Effector memory CD8-positive, alpha-beta T cell (primary cell): ENCODE results near the gene RND3.

Experiments used
- ATAC-seq: fragments of 150-1000 bp; cut with Tn5 transposase; replicated peaks from 2 replicates; pipeline ENCODE4 v1.10.0; 2021; ENCODE audit warnings: mild to moderate bottlenecking, moderate library complexity
- DNase-seq, 3 experiments: peaks; one replicate each; pipeline ENCODE4 v3.0.0; 2021
- H3K27ac Mint-ChIP-seq, 2 donors: one replicate each; pipeline ENCODE4 v1.8.0; 2022; ENCODE audit warnings: mild to moderate bottlenecking in 2 of 2, mixed read lengths in 2 of 2, moderate library complexity in 2 of 2
- H3K27me3 Mint-ChIP-seq, 2 donors: one replicate each; pipeline ENCODE4 v1.8.0; 2022; ENCODE audit warnings: mixed read lengths in 2 of 2
- H3K36me3 Mint-ChIP-seq: one replicate; pipeline ENCODE4 v1.8.0; 2022; ENCODE audit warnings: mild to moderate bottlenecking, moderate library complexity, mixed read lengths; ENCODE audit not compliant: insufficient read depth
- H3K4me1 Mint-ChIP-seq, 2 donors: one replicate each; pipeline ENCODE4 v1.8.0; 2022; ENCODE audit warnings: low read depth in 2 of 2, mixed read lengths in 2 of 2
- H3K4me3 Mint-ChIP-seq, 2 donors: one replicate each; pipeline ENCODE4 v1.8.0; 2022; ENCODE audit warnings: mild to moderate bottlenecking in 2 of 2, mixed read lengths in 2 of 2, moderate library complexity in 2 of 2
- H3K9me3 Mint-ChIP-seq, 2 donors: one replicate each; pipeline ENCODE4 v1.8.0; 2022; ENCODE audit warnings: mixed read lengths in 2 of 2

The RND3 gene

DNA sequence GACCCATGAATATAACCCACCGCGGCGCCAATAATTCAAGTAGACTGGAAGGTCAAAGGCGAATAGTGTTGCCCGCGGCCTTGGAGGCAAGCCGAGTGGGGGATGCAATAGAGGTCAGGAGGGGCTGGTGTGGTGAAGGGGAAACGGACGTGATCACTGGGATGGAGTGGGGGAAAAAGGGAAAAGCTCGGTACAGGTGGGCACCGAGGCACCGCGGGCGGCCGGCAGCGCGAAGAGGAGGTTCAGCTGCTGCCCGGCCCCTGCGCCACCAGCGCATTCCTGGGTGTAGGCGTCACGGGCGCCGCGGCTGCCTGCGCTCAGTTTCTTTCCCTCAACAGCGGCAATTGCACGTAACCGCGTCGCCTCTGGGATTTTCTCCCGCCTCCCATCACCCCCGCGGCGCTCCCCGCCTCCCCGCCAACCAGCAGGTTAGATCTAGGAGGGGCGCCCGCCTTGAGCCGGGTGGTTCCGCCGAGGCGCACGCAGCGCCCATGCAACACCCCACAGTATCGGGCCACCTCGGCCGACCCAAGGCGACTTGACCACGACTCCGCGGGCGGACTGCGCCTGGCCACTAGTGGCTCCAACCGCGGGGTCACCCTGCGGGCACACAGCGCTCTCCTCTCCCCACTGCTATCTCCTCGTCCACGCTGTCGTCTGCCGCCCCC lies 1.5 kb downstream of the RND3 start:
- H3K9me3 Mint-ChIP-seq: peaks cover 0 to 7% of the 10 kb centered on the region in 2 donors
- H3K4me3 Mint-ChIP-seq: peak overlapping the region in 1 of 2 donors; percentile 33
- peaks cover 9 to 13% of the 10 kb centered on the region in 2 donors for H3K4me1 Mint-ChIP-seq
- no peak for DNase-seq
- H3K27me3 Mint-ChIP-seq: peaks cover 26 to 58% of the 10 kb centered on the region in 2 donors
- ATAC-seq: no peak
- H3K36me3 Mint-ChIP-seq: no peaks in the 10 kb centered on the region
- no peak overlapping the region for H3K27ac Mint-ChIP-seq

GRCh38 chr2:150485114-150485870 lies 2.2 kb downstream of the RND3 start:
- Mint-ChIP-seq H3K27me3 (peaks cover 26 to 54% of the 10 kb centered on the region in 2 donors), H3K27ac (no peak overlapping the region), H3K4me3 (no peak overlapping the region), H3K9me3 (peaks cover 0 to 7% of the 10 kb centered on the region in 2 donors), H3K4me1 (peaks cover 9 to 13% of the 10 kb centered on the region in 2 donors), H3K36me3 (no peaks in the 10 kb centered on the region)
- no peak for DNase-seq
- no peak for ATAC-seq

DNA sequence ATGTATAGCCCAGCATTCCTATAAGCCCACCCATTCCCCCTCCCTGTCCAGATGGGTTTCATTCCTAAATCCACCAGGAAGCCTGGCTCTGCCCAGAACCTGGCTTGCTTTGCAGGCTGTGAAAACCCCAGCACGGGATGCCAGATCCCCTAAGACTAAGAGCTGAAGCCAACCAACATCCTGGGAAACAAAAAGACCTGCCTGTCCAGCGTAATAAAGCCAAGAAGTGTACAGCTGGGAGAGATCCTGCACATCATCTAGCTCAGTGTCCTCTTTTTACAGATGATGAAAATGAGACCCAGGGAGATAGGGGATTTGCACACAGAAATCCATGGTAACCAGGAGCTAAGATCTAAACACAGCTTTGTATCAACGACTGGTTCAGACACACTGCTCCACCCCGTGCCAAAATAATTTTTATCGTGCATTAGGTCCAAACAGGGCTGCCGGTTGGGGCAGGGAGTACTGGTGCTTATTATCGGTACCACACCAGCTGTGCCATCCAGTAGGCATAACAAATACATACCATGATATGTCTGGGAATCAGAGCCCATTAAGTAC lies 2.9 kb downstream of the RND3 start:
- no peak overlapping the region for H3K27ac Mint-ChIP-seq
- peaks cover 26 to 48% of the 10 kb centered on the region in 2 donors for H3K27me3 Mint-ChIP-seq
- H3K9me3 Mint-ChIP-seq: peaks cover 0 to 7% of the 10 kb centered on the region in 2 donors
- no peaks in the 10 kb centered on the region for H3K36me3 Mint-ChIP-seq
- no peak for DNase-seq
- no peak for ATAC-seq
- H3K4me3 Mint-ChIP-seq: no peak overlapping the region
- H3K4me1 Mint-ChIP-seq: peaks cover 9 to 13% of the 10 kb centered on the region in 2 donors

DNA sequence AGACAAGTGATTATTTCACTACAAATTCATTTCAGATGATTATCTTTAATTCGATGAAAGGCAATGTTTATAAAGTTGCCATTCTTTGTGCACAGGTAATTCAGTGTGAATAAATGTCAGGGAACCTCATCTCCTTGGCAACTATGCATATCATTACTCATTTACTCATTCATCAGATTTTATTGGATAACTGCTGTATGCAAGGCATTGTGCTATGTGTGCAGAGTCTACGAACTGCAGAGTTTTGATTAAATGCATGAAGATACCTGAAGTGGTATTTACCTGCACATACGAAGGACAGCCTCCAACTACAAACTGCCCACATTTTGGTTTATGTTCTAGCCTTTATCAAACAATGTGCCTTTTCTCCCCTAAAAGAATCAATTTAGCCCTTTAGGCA lies 3.5 kb downstream of the RND3 start:
- Mint-ChIP-seq H3K4me3 (no peak overlapping the region), H3K4me1 (peaks cover 9 to 13% of the 10 kb centered on the region in 2 donors), H3K27me3 (peaks cover 26 to 48% of the 10 kb centered on the region in 2 donors), H3K27ac (no peak overlapping the region), H3K9me3 (peaks cover 0 to 7% of the 10 kb centered on the region in 2 donors), H3K36me3 (no peaks in the 10 kb centered on the region)
- no peak for ATAC-seq
- no peak for DNase-seq

DNA sequence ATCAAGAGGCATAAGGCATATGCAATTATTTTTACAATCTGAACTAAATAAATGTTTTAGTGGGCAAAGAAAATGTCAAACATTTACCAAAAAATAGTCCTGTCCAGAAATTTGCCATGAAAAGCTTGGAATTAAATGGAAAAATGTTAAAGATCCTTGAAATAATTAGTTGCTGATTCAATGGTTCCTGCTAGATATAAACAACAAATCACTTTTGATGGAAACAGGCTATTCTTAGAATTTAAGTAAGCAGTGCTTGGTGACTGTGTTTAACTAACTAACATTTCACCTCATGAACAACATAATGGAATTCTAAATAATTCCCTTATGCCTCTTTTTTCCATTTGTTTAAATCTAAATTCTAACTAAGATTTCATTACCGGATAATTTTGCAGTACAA lies 3.9 kb downstream of the RND3 start:
- DNase-seq (no peak), ATAC-seq (no peak)
- H3K4me1 Mint-ChIP-seq: peaks cover 9 to 13% of the 10 kb centered on the region in 2 donors
- no peaks in the 10 kb centered on the region for H3K36me3 Mint-ChIP-seq
- H3K9me3 Mint-ChIP-seq: peaks cover 0 to 7% of the 10 kb centered on the region in 2 donors
- H3K27ac Mint-ChIP-seq: no peak overlapping the region
- H3K27me3 Mint-ChIP-seq: peaks cover 26 to 43% of the 10 kb centered on the region in 2 donors
- no peak overlapping the region for H3K4me3 Mint-ChIP-seq

GRCh38 chr2:150482667-150483400 lies 4.6 kb downstream of the RND3 start:
- H3K4me3 Mint-ChIP-seq: no peak overlapping the region
- DNase-seq (no peak), ATAC-seq (no peak)
- H3K4me1 Mint-ChIP-seq: peaks cover 9 to 13% of the 10 kb centered on the region in 2 donors
- H3K27ac Mint-ChIP-seq: no peak overlapping the region
- peaks cover 0 to 7% of the 10 kb centered on the region in 2 donors for H3K9me3 Mint-ChIP-seq
- peaks cover 25 to 36% of the 10 kb centered on the region in 2 donors for H3K27me3 Mint-ChIP-seq
- no peaks in the 10 kb centered on the region for H3K36me3 Mint-ChIP-seq

GRCh38 chr2:150482111-150482510 lies 5.4 kb downstream of the RND3 start:
- Mint-ChIP-seq H3K27ac (no peak overlapping the region), H3K27me3 (peaks cover 20 to 29% of the 10 kb centered on the region in 2 donors), H3K4me1 (peaks cover 5 to 10% of the 10 kb centered on the region in 2 donors), H3K36me3 (no peaks in the 10 kb centered on the region), H3K9me3 (peaks cover 0 to 7% of the 10 kb centered on the region in 2 donors), H3K4me3 (no peak overlapping the region)
- DNase-seq (no peak), ATAC-seq (no peak)

GRCh38 chr2:150480971-150481830 lies 6.3 kb downstream of the RND3 start:
- DNase-seq (no peak), ATAC-seq (no peak)
- Mint-ChIP-seq H3K36me3 (no peaks in the 10 kb centered on the region), H3K27ac (no peak overlapping the region), H3K4me1 (peaks cover 0 to 4% of the 10 kb centered on the region in 2 donors), H3K27me3 (peaks cover 11 to 20% of the 10 kb centered on the region in 2 donors), H3K4me3 (no peak overlapping the region), H3K9me3 (peaks cover 0 to under 1% of the 10 kb centered on the region in 2 donors)

GRCh38 chr2:150480241-150480640 lies 7.2 kb downstream of the RND3 start:
- Mint-ChIP-seq H3K9me3 (no peaks in the 10 kb centered on the region), H3K27ac (no peak overlapping the region), H3K27me3 (peaks cover 2 to 10% of the 10 kb centered on the region in 2 donors), H3K4me1 (no peaks in the 10 kb centered on the region), H3K4me3 (no peak overlapping the region), H3K36me3 (no peaks in the 10 kb centered on the region)
- DNase-seq (no peak), ATAC-seq (no peak)

- Mint-ChIP-seq H3K4me3 (no peak overlapping the region), H3K36me3 (no peaks in the 10 kb centered on the region), H3K27me3 (peaks cover 0 to under 1% of the 10 kb centered on the region in 2 donors), H3K27ac (no peak overlapping the region), H3K9me3 (peaks cover 0 to under 1% of the 10 kb centered on the region in 2 donors), H3K4me1 (no peaks in the 10 kb centered on the region)
- DNase-seq (no peak), ATAC-seq (no peak)
Observed at GRCh38 chr2:150479075-150479915, 8.2 kb downstream of the RND3 start.

DNA sequence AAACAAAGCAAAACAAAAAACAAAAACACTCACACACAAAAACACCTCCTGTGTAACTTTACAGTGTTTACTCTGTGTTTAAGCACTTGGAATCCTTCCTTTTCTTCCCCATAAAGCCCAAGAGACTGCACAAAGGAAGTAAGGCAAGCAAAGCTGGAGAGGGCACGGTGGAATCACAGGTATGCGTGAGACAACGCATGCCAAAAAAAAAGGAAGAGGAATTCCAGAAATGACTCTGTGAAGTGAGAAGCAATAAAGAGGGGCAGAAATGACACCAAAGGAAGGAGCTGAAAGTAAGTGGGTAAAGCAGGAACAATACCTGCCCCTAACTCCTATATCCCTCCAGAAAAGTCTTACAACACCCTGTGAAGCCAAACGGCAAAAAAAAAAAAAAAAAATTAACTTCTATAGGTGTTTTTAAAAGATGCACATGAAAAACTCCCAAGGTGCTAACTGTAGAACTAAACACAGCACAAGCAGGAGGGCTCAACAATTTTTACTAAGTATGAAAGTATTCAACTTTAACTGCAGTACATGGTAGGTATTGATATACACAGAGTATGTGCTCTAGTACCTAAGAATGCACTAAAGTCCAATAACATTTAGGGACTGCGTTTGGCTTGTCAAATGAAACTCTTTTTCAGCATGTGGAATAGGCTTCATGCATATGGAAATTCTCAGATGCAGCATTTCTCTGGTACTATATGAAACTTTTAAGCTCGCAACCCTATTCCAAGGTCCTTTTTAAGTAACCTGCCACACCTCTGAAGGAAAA lies 9.1 kb downstream of the RND3 start:
- no peak overlapping the region for H3K27ac Mint-ChIP-seq
- H3K36me3 Mint-ChIP-seq: no peaks in the 10 kb centered on the region
- H3K4me3 Mint-ChIP-seq: no peak overlapping the region
- H3K27me3 Mint-ChIP-seq: no peaks in the 10 kb centered on the region
- H3K9me3 Mint-ChIP-seq: peaks cover 0 to 4% of the 10 kb centered on the region in 2 donors
- no peak for ATAC-seq
- no peak for DNase-seq
- H3K4me1 Mint-ChIP-seq: no peaks in the 10 kb centered on the region
